Forelimb muscle (tissue), 1 donor: ENCODE data around the gene CEMIP. TPM values are rescaled to one million over a fixed set of nuclear protein-coding genes. Genes with fewer than 3 reads are reported as not detected.

Source experiments
- DNase-seq: peaks from one replicate; pipeline ENCODE4 v3.0.0-alpha.2; 2013; ENCODE audit warnings: low read depth
- polyA plus RNA-seq: library from polyadenylated mRNA; unstranded; fragments of 120-200 nt; gene quantifications from one replicate; pipeline ENCODE4 v1.2.1, GENCODE V29; 2013; ENCODE audit not compliant: insufficient read length

The CEMIP gene
- polyA plus RNA-seq, 1 donor, result 2.4 TPM

DNA sequence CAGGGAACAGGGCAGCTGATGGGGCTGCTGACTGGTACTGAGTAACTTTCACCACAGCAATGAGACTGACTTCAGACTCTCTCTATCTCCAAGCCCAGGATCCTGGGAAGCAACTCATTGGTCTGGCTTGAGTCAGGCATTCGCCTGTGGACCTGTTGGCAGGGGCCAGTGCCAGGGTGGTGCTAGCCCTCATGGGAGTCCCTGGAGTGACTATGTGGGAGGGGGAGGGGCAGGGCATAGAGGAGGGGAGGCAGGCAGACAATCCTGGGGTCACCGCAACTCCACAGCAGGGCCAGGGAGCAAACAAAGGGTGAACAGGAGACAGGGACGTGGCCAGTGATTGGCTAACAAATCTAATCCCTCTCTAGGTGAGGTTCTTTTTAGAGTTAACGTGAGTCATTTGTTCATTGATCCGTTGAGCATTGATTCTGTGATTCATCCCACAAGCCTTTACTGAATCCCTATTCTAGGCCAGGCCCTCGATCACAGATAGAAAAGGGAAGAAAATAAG lies 71.8 kb downstream of the CEMIP start:
- DNase-seq, result no peak

DNA sequence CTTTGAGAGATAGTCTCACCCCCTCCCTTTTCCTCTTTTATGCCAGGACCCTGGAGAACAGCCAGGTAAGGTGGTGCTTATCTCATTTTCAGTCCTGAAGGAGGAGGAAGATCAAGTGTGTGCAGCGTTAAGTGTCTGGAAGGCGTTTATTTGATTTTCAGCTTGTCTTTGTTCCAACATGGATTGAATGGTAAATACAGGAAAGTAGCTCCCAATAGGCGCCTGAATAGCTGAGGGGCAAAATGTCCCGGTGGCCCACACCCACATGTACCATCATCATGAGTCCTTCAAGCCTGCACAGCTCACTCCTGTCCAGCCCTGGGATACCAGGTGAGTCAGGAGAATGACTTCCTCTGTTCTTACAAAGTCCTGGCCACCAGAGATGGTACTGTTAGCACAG lies 73.5 kb downstream of the CEMIP start:
- no peak for DNase-seq

DNA sequence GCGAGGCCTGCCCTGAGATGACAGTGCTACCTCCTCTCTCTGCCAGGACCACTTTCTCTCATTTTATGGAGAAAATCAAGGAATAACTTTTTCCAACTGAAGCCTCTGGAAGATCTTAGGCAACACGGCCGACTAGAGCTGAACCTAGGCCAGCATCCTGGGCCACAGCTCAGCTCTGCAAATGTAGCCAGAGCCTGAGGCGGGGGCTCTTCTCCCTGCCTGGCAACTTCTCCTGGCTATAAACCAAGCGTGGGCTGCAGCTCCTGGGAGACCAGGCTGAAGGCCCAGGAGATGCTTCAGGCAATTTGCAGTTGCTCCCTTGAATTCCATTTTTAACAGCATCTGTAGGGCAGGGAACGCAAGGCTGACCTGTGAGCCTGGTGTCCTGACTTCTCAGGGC lies 74.9 kb downstream of the CEMIP start:
- DNase-seq, result no peak

DNA sequence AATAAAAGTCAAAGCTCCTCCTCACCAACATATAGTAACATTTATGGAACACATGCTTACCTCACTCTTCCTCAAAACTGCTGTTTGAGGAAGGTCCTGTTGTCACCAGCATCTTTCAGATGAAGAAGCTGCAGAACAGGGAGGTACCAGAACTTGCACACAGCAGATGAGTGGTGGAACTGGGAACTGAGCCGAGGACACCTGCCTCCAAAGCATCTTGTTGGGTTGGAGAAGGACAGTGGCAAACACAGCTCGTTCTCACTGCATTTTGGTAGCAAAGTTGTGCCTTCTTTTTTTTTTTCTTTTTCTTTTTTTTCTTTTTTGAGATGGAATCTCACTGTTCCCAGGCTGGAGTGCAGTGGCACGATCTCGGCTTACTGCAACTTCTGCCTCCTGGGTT lies 76.0 kb downstream of the CEMIP start:
- no peak for DNase-seq

DNA sequence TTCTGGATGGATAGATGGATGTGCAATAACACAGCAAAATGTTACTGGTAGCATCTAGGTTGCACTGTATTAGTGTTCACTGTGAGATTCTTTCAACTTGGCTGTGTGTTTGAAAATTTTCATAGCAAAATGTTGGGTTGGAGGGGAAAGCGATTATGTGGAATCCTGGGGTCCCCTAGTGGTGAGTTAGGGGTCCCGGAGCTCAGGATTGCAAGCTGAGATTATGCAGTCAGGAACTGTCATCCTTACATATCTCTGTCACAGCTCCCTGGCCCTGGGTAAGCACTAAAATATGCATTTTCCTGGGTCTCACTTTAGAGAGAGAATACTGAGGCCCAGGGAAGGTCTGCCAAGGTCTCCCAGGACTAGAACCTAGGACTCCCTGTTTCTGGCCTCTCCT lies 77.2 kb downstream of the CEMIP start:
- no peak for DNase-seq

DNA sequence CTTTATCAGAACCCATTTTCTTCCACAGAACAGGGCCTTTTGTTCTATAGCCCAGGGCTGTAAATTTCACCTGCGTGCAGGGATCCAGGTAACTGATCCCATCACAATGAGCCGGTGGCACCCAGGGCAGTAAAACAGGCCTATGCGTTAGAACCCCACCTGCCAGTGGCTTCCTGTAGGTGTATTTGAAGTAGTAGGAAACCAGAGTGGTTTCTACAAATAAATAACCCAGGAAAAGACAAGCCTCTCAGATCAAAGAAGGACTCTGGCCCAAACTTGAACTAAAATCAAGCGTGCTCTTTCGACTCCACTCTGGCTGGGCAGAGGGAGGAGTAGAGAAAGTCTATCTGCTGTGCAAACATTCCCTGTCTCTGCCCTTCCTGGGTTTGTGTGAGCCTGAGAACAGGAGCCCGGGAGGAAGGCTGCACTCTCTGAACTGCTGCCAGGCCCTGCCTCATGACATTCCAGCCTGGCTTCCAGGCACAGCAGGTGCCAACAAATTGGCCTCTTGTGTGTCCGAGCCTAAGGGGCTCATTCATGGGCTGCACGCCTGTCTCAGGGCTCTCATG lies 77.7 kb downstream of the CEMIP start:
- no peak for DNase-seq

DNA sequence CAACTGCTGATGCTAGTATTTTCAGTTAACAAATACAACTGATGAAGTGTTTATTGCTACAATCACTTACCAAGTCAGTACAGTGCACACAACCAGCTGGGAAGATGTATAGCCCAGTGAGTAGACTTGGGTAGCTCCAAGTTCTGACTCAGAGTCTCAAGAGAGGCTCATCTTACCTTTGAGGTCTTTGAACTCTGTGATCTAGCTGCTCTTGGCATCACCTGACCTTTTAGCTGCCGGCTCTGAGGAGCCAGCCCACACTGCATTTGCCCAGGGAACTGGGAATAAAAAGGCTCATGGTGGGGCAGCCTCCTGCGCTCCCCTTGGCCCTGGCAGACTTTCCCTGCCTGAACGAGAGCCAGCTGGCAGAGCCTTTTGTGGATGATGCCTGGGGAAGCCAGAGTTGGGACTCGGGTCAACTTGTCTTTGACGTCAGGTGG lies 82.6 kb downstream of the CEMIP start:
- DNase-seq, result no peak

DNA sequence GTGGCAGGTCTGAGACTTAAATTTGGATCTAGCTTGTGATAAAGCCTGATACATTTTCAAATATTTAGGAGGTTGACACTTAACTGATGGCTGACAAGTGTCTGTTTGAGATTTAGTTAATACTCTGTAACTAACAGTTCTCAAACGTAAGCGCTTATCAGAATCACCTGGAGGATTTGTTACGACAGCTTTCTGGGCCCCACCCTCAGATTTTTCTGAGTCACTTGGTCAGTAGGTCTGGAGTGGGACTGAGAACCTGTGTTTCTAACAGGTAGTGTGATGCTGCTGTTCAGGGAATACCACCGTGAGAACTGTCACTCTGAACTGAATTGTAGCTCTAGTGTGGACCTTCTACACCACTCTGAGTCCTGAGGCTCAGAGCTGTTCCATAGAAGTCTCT lies 85.5 kb downstream of the CEMIP start:
- DNase-seq, result no peak

DNA sequence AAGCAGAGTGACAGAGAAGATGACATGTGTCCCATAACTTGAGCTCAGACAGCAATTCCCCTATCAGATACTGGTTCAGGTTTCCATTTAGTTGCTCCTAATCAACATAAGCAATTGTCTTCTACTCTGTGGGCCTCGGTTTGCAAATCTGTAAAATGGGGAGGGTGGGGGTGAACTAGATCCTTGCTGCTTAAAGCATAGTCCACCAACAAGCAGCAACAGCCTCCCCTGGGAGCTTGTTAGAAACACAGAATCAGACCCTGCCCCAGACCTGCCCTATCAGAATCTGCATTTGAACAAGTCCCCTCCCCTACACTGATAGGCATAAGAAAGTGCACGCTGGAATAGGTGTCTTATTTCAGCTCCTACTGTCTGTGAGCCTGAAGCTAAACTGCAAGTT lies 87.8 kb downstream of the CEMIP start:
- DNase-seq, result no peak

DNA sequence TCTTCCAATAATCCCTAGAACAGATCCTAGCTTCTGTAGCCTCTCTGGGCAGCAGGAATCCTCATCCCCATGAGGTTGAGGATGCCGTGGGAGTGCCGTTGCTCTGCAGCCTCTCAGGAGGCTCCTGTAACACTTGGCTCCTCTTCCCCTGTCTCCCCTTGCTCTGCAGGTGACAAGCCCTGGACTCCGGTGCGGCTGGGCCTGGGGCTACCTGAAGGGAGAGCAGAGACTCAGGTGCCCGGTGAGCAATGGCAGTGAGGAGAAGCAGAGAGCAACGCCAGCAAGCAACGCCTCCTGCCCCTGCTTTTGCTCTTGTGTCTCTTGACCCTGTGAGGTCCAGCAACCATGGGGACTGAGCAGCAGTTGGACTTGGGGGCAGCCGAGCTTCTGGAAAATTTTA lies 91.2 kb downstream of the CEMIP start:
- no peak for DNase-seq

DNA sequence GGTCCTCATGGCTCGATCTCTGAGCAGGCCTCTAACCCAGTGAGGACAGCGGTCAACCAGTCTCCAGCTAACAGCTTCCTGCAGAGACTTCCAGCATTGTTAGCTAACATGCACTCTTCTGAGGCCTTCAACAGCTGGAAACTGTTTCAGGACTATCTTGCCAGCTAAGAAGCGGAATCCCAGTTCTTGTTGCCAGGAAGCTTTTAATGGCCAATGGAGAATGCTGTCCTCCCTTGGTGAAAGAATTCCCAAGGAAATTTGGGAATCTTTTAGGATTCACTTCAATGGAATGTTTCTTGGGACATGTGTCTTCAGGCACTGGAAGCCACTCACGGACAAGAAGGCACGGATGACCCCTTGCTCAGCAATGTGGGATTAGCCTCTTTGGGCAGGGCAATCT lies 91.7 kb downstream of the CEMIP start:
- no peak for DNase-seq

DNA sequence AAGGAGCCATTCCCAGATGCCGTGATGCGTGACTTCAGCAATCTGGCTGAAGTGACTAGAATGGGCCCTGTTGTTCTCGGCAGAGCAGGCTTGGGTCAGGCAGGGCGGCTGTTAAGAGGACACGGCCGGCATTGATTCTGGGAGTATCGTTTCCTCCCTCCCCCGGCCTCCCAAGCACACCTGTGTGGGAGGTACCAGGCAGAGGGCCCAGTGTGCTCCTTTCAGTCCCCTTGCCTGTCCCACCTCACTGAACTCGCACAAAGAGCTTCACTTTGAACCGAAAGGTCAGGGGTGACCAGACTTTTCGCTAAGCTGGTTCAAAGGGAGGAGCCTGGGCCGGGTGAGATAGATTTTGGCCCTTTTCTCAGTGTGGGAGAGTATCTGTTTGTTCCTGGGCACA lies 92.7 kb downstream of the CEMIP start:
- no peak for DNase-seq

DNA sequence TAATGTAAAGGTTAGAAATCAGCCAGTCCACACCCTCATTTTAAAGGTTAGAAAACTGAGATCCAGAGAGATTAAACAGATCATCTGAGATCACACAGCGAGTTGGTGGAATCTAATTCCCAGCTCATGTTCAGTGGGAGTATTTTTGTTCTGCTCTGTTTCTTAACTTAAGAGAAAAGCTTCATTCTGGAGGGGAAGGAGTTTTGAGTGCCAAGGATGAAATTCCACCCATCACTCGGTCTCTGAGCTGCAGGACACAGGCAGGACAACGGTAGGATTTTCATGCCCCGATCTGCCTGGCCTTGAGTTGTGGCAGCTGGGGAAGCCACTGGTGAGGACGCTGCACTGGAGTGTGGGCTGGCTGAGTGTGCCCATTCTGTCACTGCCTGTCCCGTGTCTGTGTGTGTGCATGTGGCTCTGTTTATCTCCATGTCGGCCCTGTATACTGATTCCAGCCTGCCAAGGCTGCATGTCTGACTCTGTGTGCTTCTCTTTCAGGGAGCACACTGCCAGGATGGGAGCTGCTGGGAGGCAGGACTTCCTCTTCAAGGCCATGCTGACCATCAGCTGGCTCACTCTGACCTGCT lies 94.3 kb downstream of the CEMIP start:
- no peak for DNase-seq

DNA sequence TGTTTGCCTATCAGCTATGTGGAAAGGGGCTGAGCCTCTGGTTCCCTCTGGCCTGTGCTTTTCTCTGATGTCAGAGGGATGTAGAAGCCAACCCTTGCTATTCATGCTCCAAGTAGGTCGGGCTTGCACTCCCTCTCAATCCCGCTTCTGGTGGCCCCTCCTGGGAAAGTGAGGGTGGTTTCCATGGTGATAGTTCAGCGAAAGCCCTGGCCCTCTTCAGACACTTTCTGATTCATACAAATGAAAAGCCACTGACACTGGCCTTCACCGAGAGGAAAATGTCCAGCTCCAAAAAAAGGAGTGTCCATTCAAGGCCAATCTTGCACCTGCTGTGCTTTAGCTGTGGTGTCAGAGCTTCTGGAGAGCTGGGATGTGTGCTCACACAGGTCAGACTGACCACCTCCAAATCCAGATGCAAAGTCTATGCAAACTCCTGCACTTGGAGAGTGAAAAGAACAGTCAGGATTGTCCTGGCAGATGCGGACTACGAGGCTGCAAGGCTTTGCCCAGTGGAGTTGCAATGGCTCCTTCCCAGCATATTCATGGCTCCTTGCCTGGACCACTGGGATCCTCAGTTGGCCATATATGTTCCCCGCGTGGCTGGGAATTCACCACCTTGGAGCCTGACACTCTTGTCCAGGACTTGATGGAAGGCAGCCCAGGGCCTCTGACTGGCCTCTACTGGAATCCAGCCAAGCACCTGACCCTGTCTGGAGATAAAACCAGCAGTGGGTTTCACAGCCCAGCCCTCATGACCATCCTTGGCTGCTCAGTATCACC lies 96.6 kb downstream of the CEMIP start:
- DNase-seq, result peak; percentile 84

DNA sequence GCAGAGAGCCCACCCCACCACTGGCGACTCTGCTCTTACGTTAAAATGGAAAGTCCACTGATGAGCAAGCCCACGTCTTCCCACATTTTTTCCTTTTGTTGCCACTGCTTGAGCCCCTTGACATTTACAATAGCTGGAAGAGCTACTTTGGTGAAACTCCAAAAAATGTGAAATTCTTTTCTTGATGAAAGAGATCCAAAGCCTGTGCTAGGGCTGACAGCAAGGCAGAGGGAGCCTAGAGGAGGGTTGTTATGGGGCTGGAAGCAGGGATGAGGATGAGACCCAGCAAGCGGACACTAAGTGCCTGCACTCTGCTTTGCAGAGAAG lies 97.1 kb downstream of the CEMIP start:
- DNase-seq, result peak; percentile 68

DNA sequence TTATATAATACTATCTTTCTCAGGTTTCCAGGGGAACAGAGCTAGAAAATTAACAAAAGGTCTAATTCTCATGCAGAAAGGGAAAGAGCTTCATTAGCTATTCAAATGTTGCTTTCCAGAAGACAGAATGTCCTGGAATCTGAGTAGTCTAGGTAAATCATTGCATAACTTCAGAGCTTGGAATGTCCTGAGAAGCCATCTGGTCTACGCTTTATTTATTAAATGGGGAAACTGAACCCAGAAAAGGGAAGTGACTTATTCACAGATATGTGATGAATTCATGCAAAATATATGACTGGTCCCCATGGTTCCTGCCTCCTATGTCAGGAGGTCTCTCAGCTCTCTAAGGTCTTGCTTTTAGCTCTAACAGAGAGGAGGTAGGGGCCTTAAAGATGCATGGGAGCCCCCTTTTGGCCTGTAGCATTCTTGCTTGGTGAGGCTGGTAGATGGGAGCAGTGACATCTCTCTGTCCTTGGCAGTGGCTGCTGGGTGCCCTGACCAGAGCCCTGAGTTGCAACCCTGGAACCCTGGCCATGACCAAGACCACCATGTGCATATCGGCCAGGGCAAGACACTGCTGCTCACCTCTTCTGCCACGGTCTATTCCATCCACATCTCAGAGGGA lies 99.2 kb downstream of the CEMIP start:
- no peak for DNase-seq

DNA sequence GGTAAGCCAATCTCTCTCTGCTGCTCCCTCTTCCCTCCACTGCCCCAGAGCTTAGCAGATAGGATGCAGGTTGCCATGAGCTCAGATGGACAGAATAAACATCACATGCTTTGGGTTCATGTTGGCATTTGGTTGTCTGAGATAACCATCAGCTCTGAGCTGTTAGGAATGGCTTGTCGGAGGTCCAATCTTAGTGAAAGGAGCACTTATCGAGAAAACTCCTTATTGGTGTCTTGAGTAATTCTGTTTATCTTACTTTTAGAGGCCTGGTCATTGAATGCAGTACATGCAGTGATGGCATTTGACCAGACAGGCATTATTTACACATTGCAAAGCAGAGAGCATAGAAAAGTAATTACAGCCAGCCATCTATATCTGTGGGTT lies 99.7 kb downstream of the CEMIP start:
- DNase-seq, result no peak

DNA sequence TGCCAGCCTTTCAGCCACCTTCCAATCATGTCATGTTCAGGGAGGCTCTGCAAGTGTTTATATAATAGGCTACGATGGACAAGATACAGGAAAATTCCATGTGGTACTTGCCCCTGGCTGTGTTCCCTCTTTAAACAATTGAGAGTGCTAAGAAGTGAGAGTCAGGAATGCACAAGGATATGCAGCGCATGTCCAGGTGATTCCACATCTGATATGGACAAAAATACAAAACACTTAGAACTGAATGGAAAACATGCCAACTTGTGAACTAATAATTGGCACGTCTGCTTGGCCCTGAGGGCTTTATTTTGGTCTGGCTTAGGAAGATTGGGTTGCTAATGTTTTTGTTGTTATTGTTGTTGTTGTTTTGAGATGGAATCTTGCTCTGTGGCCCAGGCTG lies 100.9 kb downstream of the CEMIP start:
- DNase-seq, result no peak

DNA sequence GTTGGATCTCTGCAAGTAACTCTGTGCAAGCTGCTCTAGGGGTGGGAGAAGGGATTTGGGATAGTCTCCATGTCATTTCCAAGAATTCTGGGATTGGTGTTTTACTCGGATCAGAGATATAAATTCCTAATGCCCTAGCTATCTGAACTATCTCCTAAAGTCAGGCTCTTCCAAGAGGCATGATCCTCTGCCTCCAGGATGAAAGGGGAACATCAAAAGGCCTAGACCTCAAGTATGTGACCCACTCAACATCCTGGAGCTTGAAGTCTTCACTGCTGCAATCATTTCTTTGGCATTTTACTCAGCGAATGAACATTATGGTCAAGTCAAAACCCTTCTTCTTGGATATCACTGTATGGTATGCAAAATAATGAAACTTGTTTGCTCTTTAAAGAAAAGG lies 104.5 kb downstream of the CEMIP start:
- no peak for DNase-seq

DNA sequence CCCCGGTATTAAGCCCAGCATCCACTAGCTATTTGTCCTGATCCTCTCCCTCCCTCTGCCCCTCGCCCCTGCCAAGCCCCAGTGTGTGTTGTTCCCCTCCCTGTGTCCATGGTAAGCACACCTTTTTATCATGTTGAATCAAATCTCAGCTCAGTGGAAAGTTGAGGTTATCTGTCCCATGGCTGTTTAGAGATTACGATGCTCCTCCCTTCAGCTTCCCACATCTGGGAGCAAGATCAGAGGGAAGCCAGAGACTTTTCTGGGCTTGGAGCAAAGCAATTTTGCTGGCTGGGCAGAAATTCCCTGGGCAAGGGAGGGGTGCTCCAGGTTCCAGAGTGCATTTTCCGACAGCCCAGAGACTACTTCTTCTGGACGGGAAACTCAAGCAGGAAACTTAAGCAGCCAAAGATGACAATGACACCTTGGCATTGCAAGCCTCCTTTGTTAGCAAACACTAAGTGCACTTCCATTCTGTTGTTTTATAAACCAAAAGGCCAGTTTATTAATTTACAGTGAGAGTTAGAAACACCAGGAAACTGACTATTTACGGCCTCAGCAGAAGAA lies 105.9 kb downstream of the CEMIP start:
- no peak for DNase-seq

DNA sequence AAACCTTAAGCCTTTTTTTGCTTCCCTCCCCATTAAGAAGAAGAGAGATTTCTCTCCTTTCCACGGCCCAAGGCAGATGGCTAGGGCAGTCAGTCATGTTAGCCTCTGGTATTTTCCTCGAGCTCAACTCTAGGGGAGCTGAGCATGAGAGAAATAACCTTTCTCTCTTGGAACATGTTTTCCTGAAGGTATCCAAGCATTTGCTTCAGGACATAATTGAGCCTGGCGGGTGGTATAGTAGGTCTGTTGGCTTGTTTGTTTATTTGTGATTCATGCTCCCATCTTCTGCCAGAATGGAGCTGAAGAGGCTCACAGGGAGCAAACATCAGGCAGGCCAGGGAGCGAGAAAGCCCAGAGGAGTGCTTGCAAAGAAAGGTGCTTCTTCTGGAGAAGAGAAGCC lies 108.0 kb downstream of the CEMIP start:
- no peak for DNase-seq

DNA sequence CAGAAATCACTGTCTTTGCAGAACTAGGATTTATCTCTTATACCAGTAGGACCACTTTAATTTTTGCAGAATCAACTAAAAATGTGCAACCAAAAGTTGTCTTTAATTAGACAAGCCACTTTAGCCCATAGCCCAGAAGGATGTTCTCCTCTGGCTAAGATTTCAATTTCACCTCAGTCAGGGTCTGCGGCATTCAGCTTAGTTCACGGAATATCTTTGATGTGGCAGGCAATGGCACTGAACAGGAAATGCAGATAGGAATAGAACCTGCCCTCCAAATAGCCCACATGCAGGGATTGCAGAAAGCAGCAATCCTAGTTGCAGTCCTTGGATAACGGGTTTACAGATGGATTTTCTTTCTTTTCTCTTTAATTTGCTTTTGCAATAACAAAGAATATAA lies 109.7 kb downstream of the CEMIP start:
- DNase-seq, result no peak
